PC-3 (cell line): Measurements from ENCODE around the gene D2HGDH. TPM values are rescaled to one million over a fixed set of nuclear protein-coding genes. Genes with fewer than 3 reads are reported as not detected.

Source experiments
- ATAC-seq: fragments of 200-7000 bp; cut with Tn5 transposase; 2 replicates; pipeline ENCODE4 v1.9.1; 2020; ENCODE audit warnings: mild to moderate bottlenecking, moderate library complexity
- BruUV-seq: library from RNA; stranded (reverse); fragments of 400-500 nt; replicated peaks from 2 replicates; lab custom pipeline; 2021; lab: Mats Ljungman, UMichigan
- CTCF ChIA-PET: fragments of 300-600 bp; sonication (Branson Sonifier 250); formaldehyde crosslinking; loops from one replicate; lab custom pipeline; 2022; ENCODE audit warnings: antibody characterized with exemption; lab: Charles Lee
- POLR2A ChIA-PET: fragments of 300-600 bp; sonication (Branson Sonifier 250); formaldehyde crosslinking; loops from one replicate; lab custom pipeline; 2022; ENCODE audit warnings: antibody characterized with exemption; ENCODE audit not compliant: unreplicated experiment; lab: Charles Lee
- DNase-seq: peaks from one replicate; pipeline ENCODE4 v3.0.0-alpha.2; 2015
- H2AFZ ChIP-seq: fragments of 300-600 bp; sonication (generic); 2 replicates; pipeline ENCODE4 v1.6.0; 2016; ENCODE audit warnings: antibody characterized with exemption, low read length
- H3F3A ChIP-seq: fragments of 300-600 bp; sonication (generic); one replicate; pipeline ENCODE4 v1.6.0; 2017; ENCODE audit warnings: antibody characterized with exemption, low read length, control low read depth, mild to moderate bottlenecking; ENCODE audit not compliant: unreplicated experiment
- H3K27ac ChIP-seq: fragments of 300-600 bp; sonication (generic); 2 replicates; pipeline ENCODE4 v1.5.1; 2016; ENCODE audit warnings: mild to moderate bottlenecking, low read length
- H3K27me3 ChIP-seq: fragments of 300-600 bp; sonication (generic); 2 replicates; pipeline ENCODE4 v1.6.1; 2016; ENCODE audit warnings: low read length, mixed read lengths
- H3K36me3 ChIP-seq: fragments of 300-600 bp; sonication (generic); 2 replicates; pipeline ENCODE4 v1.6.1; 2016; ENCODE audit warnings: low read depth, mixed run types, low read length, mixed read lengths
- H3K4me1 ChIP-seq: fragments of 300-600 bp; sonication (generic); 2 replicates; pipeline ENCODE4 v1.5.1; 2016; ENCODE audit warnings: low read length; ENCODE audit not compliant: insufficient read depth
- H3K4me2 ChIP-seq: fragments of 300-600 bp; sonication (generic); 2 replicates; pipeline ENCODE4 v1.6.0; 2016; ENCODE audit warnings: low read length
- H3K4me3 ChIP-seq: fragments of 300-600 bp; sonication (generic); 2 replicates; pipeline ENCODE4 v1.5.1; 2016; ENCODE audit warnings: mild to moderate bottlenecking, low read length, mixed read lengths
- H3K79me2 ChIP-seq: fragments of 300-600 bp; sonication (generic); 2 replicates; pipeline ENCODE4 v1.6.1; 2017; ENCODE audit warnings: low read length, mixed read lengths
- H3K9ac ChIP-seq: fragments of 300-600 bp; sonication (generic); 2 replicates; pipeline ENCODE4 v1.6.0; 2016; ENCODE audit warnings: mild to moderate bottlenecking, low read length
- H3K9me2 ChIP-seq: fragments of 300-600 bp; sonication (generic); replicated peaks from 2 replicates; pipeline ENCODE4 v1.6.1; 2016; ENCODE audit warnings: mixed run types, low read length, mixed read lengths
- H3K9me3 ChIP-seq: fragments of 300-600 bp; sonication (generic); 2 replicates; pipeline ENCODE4 v1.6.1; 2016; ENCODE audit warnings: low read length, mixed read lengths
- H4K20me1 ChIP-seq: fragments of 300-600 bp; sonication (generic); 2 replicates; pipeline ENCODE4 v1.6.1; 2016; ENCODE audit warnings: low read length, mixed read lengths
- CTCF ChIP-seq: fragments of 300-600 bp; sonication (generic); conservative IDR thresholded peaks from 2 replicates; pipeline ENCODE4 v1.5.1; 2017; ENCODE audit warnings: antibody characterized with exemption, low read depth, mild to moderate bottlenecking, low read length
- EZH2 ChIP-seq: fragments of 300-600 bp; sonication (generic); IDR thresholded peaks from one replicate; pipeline ENCODE4 v1.6.1; 2017; ENCODE audit warnings: antibody characterized with exemption, mild to moderate bottlenecking, low read length; ENCODE audit not compliant: unreplicated experiment
- EZH2phosphoT487 ChIP-seq: fragments of 300-600 bp; sonication (generic); IDR thresholded peaks from 2 replicates; pipeline ENCODE4 v1.6.1; 2018; ENCODE audit warnings: mild to moderate bottlenecking, antibody characterized with exemption, low read length, borderline replicate concordance
- intact Hi-C: fragments of 100-400 bp; cut with micrococcal nuclease; formaldehyde crosslinking; loops from 2 replicates; pipeline ENCODE4 v1.9.0; 2023
- total RNA-seq: library from RNA; depleted of rRNA; stranded (reverse); fragments of >200 nt; gene quantifications from 2 replicates; pipeline ENCODE4 v1.2.3, GENCODE V29; 2014

Gene D2HGDH
- total RNA-seq, 1 experiment from 2014 or later = 28.5 TPM

DNA sequence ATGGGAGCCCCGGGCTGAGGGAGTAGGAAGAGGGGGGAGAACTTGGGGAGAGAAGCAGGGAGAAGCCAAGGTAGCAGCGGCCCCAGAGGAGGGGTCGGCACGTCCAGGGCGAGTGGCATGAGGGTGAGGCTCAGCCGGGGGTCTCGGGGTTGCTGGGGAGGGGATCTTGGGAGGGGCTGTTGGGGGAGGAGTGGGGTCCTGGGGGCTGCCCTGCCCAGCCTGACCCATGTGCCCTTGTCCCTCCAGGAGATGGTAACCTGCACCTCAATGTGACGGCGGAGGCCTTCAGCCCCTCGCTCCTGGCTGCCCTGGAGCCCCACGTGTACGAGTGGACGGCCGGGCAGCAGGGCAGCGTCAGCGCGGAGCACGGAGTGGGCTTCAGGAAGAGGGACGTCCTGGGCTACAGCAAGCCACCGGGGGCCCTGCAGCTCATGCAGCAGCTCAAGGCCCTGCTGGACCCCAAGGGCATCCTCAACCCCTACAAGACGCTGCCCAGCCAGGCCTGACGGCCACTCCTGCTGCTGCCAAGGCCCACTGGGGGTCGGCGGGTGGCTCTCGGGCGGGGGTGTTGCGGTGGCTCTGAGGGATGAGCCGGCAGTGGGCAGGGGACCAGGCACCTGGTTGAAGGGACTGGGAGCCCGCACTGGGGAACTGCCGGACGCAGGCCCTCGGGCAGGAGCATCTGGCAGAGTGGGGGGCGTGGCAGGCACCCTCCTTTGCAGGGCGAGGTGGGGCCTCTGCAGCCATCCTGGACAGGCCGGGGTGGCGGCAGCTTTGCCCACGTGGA, 33.2 kb downstream of the D2HGDH start:
- H3K9ac ChIP-seq = no peak overlapping the region
- DNase-seq = no peak
- intact Hi-C loops = no loop called here
- no TSS peak for BruUV-seq
- peaks cover 1% of the 10 kb centered on the region for H3F3A ChIP-seq
- TF ChIP-seq EZH2 (no peak), CTCF (no peak), EZH2phosphoT487 (no peak)
- H3K4me2 ChIP-seq = no peak overlapping the region
- CTCF ChIA-PET = no interaction called here
- no peak overlapping the region for H3K4me3 ChIP-seq
- peaks cover 9% of the 10 kb centered on the region for H3K4me1 ChIP-seq
- H3K27ac ChIP-seq = no peak overlapping the region
- H4K20me1 ChIP-seq = no peaks in the 10 kb centered on the region
- H3K9me3 ChIP-seq = no peaks in the 10 kb centered on the region
- H3K36me3 ChIP-seq = no peaks in the 10 kb centered on the region
- no peaks in the 10 kb centered on the region for H3K27me3 ChIP-seq
- ATAC-seq = no peak
- H3K79me2 ChIP-seq = no peaks in the 10 kb centered on the region
- POLR2A ChIA-PET = no interaction called here
- H2AFZ ChIP-seq = no peak overlapping the region
- H3K9me2 ChIP-seq = no peaks in the 10 kb centered on the region

DNA sequence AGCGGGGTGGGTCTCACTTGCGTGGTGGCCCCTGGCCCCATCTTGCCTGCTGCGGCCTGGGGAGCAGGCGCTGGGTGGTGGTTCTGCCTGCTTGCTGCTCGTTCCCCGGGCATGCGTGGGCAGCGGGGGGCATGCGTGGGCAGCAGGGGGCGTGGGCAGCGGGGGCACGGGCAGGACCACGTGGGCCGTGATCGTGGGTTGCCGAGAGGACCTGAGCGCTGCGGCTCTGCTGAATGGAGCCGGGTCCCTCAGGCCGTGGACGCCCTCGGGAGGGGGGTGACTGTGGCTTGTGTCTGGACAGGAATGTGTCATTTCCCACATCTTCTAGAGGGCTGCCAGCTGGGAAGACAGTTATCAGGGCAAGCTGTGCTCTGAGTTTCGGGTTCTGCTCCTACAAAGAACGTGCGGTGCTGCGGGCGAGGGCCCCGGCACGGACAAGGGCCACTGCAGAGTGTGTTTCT, 33.9 kb downstream of the D2HGDH start:
- intact Hi-C loops = no loop called here
- ATAC-seq (no peak), DNase-seq (no peak)
- CTCF ChIA-PET = no interaction called here
- no peak overlapping the region for H2AFZ ChIP-seq
- no peaks in the 10 kb centered on the region for H3K79me2 ChIP-seq
- no peaks in the 10 kb centered on the region for H4K20me1 ChIP-seq
- H3K9me2 ChIP-seq = no peaks in the 10 kb centered on the region
- H3F3A ChIP-seq = no peaks in the 10 kb centered on the region
- no peaks in the 10 kb centered on the region for H3K9me3 ChIP-seq
- H3K27ac ChIP-seq = no peak overlapping the region
- H3K27me3 ChIP-seq = no peaks in the 10 kb centered on the region
- POLR2A ChIA-PET = no interaction called here
- H3K9ac ChIP-seq = no peak overlapping the region
- no peak overlapping the region for H3K4me2 ChIP-seq
- TF ChIP-seq EZH2phosphoT487 (no peak), EZH2 (no peak), CTCF (no peak)
- no TSS peak for BruUV-seq
- H3K4me3 ChIP-seq = no peak overlapping the region
- H3K36me3 ChIP-seq = no peaks in the 10 kb centered on the region
- peaks cover 3% of the 10 kb centered on the region for H3K4me1 ChIP-seq

DNA sequence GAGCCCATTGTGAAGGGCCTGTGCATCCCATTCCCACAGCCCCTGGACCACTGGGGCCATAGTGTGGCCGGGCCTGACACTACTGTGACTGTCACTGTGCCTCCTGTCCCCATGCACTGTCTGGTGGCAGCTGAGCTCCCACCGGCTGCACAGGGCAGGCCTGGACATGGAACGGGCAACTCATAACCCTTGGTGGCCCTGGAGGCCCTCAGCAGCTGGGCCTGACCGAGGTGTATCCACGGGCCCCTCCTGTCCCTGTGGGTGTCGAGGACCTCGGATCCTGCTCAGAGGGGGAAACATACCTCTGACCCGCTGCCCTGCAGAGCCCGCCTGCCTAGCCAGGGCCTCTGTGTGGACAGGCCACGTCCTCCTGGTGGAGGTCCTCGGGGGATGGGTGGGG, 34.4 kb downstream of the D2HGDH start:
- Histone ChIP-seq H3K4me3 (no peak overlapping the region), H3K9me2 (no peaks in the 10 kb centered on the region), H3K27me3 (no peaks in the 10 kb centered on the region), H3K79me2 (no peaks in the 10 kb centered on the region), H3K36me3 (no peaks in the 10 kb centered on the region), H4K20me1 (no peaks in the 10 kb centered on the region), H3K4me2 (no peak overlapping the region), H3K9me3 (no peaks in the 10 kb centered on the region), H3F3A (no peaks in the 10 kb centered on the region), H3K9ac (no peak overlapping the region), H2AFZ (no peak overlapping the region), H3K4me1 (peaks cover 3% of the 10 kb centered on the region), H3K27ac (no peak overlapping the region)
- CTCF ChIA-PET = no interaction called here
- intact Hi-C loops = no loop called here
- ATAC-seq (no peak; the same call in 1 of the 2 replicates), DNase-seq (no peak)
- TF ChIP-seq EZH2phosphoT487 (no peak), CTCF (no peak), EZH2 (no peak)
- POLR2A ChIA-PET = no interaction called here
- BruUV-seq = no TSS peak
